T-helper 1 cell (primary cell): ENCODE data around the gene VSIG10L.

Experiments used
- DNase-seq, 5 donors: peaks; one replicate each; pipeline ENCODE4 v3.0.0-alpha.2; 2012 to 2020

The VSIG10L gene

DNA sequence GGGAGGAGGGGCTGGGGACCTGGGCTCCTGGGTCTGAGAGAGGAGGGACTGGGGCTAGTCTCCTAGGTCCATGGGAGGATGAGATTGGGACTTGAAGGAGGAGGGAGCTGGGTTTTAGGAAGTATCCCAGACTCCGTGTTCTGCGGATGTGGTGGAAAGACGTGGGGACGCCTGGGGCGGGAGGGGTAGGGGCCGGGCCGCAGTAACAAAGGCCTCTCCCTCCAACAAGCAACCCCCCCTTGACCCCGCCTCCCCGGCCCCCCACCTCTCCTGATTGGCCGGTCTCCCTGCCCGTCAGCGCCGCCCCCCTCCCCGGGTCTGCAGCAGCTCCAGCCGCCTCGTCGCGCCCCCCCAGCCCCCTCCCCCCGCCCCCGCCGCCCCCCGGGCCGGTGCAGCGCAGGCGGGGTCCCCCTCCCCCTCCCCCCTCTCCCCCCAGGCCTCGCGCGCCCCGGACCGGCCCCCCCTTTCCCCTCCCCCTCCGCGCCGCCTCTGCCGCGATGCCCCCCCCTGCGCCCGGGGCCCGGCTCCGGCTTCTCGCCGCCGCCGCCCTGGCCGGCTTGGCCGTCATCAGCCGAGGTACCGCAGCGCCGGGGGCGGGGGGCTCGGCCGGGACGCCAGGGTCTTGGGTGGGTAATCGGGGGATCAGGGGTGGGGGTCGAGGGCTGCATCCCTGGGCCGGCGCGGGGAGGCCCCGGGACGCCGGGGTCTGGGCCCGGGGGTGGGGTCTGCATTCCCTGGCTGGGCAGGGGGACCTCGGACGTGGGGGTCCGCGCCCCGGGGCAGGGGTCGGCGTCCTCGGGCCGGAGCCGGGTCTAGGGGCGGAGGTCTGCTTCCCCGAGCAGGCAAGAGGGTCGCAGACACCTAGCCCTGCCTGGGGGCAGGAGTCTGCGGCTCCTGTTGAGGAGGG lies 30.3 kb downstream of the VSIG10L start, which contains the start of gene IGLON5:
IGLON5 (plus strand) TSS at position 294 of the 907 bp plus-strand sequence; CDS start at position 498, 204 bp downstream.
- DNase-seq, result no peak

DNA sequence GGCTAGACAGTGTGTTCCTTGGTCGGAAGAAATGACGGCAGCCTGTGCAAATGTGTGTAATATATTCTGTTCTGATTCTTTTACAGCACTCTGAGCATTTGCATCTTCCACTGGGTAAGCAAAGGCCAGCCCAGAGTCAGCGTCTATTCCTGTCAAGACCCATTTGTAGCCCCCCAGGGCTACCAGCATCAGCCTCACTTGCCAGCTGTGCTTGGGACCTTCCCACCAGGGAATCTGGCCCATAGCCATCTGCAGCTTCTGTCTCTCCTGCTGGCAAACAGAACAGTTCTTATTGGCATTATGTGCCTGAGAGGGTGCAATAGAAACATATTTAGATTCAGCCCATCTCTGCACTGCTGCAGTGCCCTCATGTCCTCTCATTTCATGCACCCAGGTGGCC lies 36.5 kb downstream of the VSIG10L start:
- no peak for DNase-seq

DNA sequence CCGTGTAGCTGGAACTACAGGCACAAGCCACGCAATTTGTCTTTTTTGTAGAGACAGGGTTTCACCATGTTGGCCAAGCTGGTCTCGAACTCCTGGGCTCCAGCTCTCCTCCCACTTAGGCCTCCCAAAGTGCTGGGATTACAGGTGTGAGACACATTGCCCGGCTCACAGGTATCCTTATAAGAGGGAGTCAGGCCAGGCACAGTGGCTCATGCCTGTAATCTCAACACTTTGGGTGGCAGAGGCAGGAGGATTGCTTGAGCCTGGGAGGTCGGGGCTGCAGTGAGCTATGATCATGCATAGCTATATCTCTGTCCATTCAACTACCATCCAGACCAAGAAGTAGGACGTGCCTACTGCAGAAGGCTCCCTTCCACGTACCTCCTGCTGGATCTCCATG lies 40.7 kb downstream of the VSIG10L start:
- DNase-seq, result no peak

DNA sequence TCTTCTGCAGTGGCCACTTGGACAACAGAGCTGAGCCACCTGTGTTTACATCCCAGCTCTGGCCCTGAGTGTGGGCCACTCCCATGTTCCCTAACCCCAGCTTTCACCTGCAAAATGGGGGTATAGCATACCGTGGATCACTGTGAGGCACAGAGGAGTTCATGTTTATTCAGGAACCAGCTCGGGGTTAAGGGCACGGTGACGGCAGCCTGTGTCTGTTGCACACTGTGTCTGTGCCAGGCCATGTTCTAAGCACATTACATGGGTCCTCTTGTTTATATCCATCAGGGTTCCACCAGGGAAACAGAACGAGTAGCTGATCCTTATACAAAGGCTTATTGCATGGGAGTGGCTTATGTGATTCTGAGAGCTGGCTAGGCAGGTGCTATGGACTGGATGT lies 44.5 kb downstream of the VSIG10L start:
- DNase-seq, result no peak

DNA sequence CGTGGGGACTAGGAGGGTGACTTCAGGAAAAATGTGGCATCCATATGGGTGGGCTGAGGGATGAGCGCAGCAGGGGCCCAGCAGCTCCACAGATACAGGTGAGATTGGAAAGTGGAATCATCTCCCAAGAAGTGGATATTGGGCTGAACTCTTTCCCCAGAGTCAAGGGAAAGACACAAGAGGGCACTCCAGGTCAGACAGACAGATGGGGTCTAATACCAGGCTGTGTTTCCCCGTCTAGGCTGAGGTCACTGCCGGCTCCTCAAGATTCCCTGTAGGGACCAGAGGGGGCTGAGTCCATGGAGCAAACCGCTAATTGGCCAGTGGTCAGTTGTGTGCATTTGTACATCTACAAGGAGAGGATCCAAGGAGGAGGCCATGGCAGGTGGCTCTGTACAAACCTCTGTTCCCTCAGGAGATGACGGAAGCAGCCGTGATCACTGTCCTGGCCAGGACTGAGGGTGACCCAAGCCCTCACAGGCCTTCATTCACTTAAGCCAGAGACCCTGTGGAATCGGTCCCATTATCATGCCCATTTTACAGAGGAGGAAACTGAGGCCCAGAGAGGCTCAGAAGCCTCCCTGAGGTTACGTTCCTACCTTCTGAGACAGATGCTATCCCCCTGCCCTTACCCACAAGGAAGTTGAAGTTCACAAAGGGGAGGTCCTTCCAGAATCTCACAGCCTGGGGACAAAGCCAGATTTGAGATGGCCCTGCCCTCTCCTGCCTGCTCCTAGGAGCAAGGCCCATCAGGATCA lies 45.4 kb downstream of the VSIG10L start:
- no peak for DNase-seq

DNA sequence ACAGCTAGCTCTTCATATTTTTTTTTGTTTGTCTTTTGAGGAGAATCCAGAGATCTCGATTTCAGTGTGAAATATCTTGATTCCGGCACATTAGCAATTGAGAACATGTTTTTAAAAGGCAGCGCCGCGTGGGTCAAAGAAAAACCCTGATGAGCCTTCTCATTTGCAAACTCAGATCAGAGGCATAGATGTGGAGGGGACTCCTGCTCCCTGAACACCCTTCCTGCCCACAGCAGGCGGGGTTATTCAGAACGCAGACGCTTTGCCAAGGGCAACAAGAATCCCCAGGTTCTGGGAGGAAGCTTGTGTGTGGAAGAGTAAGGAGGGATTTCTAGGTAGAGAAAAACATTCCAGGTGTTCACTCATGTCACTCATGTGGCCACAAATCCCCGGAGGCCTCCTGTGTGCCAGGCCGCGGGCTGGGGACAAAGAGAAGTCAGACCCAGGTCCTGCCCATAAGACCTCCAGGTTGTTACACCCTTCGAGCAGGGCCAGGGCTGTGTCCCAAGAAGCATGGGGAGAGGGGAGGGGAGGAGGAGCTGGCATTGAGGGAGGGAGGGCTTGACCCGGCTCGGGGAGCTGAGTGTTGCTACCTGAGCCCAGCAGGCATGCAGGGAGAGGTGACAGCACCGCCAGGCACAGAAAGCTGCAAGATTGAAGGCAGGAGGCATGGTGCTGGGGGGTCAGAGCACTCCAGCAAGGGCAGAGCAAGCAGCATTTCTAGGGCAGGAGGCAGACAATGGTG lies 46.4 kb downstream of the VSIG10L start:
- DNase-seq, result no peak

DNA sequence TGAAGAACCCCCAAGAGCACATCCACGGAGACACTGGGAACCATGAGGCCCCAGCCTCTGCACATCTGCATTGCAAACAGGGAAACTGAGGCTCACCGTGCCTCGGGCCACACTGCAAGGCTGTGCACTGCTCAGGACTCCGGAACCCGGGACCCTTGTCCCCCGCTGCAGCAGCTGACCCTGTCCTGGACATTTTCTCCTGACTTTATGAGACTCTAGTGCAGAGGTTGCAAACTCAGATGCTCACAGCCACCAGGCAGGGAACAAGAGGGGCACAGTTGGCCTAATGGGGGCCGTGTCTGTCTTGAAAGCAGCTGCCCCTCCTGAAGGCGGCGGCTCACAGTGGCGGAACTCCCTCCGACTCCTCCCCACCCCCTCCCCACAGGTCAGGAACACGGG lies 47.0 kb downstream of the VSIG10L start:
- no peak for DNase-seq

DNA sequence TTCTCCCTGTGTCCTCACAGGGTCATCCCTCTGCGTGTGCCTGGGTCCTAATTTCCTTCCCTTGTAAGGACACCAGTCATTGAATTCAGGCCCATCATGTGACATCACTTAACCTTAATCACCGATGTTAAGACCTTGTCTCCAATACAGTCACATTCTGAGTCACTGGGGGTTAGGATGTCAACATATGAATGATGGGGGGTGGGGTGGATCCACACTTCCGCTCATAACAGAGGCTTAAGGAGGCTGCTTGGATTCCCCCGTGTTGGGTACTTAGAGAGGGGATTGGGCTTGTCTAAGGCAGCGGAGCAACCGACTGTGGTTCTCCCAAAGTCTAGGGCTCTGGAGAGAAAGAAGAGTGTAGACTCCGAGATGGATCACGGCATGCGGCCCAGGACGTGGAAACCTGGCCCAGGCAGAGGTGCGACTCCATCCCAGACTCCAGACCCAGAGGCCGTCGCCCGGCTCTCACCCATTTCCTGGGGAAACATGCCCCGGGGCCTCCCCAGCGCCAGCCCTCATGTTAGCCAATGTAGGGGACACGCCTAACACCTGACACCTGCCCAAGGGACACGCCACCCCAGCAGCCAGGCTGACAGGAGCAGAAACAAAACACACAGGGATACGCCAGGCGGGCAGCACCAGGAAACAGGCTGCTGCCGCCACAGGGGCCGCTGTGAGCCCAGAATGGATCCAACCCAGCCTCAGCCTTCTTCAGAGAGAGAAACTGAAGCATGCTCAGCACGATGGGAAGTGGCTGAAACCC lies 47.5 kb downstream of the VSIG10L start:
- no peak for DNase-seq

DNA sequence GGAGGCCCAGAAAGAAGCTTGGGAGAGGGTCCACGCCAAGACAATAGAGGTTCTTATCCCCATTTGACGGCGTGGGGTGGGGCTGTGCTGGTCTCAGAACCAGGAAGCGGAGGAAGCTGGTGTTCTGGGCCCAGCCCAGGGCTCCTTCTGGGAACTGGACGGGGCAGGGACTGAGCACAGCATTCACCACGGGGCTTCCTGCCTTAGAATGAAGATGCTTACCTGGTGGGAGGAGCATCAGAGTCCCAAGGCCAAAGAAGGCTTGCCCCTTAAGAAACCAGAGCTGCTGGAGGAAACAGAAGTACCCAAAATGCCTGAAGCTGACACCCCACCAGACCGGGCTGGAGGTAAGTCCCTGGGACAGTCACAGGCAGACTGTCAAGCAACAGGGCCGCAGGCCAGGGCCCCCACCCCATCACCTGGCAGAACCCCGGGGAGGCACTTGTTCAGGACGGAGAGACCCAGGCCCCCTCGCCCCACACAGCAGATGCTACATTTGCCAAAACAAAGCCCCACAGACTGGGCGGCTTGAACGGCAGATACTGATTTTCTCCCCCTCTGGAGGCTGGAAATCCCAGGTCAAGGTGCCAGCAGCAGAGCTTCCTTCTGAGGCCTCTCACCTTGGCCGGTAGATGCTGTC lies 48.2 kb downstream of the VSIG10L start:
- no peak for DNase-seq

DNA sequence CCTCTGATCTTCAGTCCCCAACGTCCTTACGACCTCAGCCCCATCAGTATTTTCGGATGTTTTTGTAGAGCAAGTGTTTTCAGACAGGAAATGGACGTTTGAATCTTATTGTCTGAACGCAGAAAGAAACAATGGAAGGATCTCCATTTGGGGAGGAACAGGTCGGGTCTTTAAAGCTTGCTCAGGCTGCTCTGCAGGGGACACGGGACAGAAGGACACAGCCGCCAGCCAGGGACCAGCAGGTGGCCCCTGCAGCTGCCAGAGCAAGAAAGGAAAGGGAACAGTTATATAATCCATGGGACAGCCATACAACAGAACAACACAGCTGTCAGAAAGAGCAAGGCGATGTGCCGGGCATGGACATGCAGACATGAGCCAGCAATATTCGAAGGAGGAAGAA lies 49.0 kb downstream of the VSIG10L start:
- DNase-seq, result no peak

DNA sequence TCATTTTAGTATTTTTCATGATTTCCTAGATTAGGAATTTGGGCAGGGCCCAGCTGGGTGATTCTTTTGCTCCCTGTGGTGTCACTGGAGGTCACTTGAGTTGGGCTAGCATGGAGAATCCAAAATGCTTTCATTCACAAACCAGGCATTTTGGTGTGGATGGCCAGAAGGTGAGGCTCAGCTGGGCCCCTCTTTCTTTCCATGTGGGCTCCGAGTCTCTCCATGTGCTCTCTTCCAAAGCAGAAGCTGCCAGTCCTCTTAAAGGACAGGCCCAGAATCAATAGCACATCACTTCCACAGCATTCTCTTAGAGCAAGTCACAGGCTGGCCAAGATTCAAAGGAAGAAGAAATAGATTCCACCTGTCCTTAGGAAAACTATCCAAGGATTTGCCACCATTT lies 52.3 kb downstream of the VSIG10L start:
- no peak for DNase-seq

DNA sequence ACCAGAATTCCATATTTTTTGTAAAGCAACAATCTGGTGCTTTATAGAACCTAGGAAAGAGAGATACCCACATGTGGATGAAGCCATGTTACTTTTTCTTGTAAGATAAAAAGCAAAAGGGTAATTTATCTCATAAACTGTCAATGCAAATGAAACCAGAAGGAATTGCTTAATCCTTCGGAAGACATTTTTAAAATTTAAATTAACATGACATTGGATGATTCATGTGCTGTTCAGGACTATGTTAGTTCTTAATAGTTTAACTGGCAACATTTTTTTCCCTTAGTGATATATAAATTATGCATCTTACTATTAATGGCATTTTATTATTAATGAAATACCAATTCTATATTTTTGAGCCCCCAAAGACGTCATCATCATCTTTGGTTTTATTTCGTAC lies 56.3 kb downstream of the VSIG10L start:
- DNase-seq, result no peak

DNA sequence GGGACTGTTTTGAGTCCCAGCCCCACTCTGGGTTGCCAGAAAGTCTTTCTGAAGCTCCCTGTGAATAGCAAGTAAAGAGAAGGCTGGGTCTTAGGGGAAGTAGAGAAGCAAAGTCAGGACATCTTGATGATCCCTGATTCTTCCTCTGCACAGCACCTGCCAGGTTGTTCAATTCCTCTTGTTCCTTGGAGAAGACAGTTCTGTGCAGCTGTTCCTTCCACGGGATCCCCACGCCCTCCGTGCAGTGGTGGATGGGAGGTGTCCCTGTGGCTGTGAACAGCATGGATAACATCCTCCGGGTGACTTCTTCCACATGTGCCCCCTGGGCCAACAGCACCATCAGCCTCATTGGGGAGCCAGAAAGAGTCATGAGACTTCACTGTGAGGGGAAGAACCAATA lies 59.6 kb downstream of the VSIG10L start:
- no peak for DNase-seq
